Vagina (tissue), 2 donors: ENCODE data around the gene TRMT11.

ENCODE experiments used
- CTCF ChIP-seq, 3 experiments: fragments of 450-650 bp in 2 of 3; fragments of 200-600 bp in 1 of 3; sonication (generic) in 1 of 3; IDR thresholded peaks; one replicate each; pipeline ENCODE4 v1.5.1; 2017 to 2019; ENCODE audit warnings: antibody characterized with exemption in 3 of 3, mild to moderate bottlenecking in 2 of 3, moderate library complexity in 2 of 3
- POLR2A ChIP-seq, 2 donors: fragments of 450-650 bp; IDR thresholded peaks; one replicate each; pipeline ENCODE4 v1.6.1; 2017; ENCODE audit warnings: antibody characterized with exemption in 2 of 2, mild to moderate bottlenecking in 2 of 2, moderate library complexity in 2 of 2

GRCh38 chr6:126034656-126035055, 48.3 kb downstream of the TRMT11 start:
- no peak for TF ChIP-seq POLR2A (IDR thresholded peaks at IDR 0.05)
- TF ChIP-seq CTCF (IDR thresholded peaks at IDR 0.05) = no peak
